Measurements from ENCODE around the gene VENTX. TPM values are rescaled to one million over a fixed set of nuclear protein-coding genes. Genes with fewer than 3 reads are reported as not detected.
A peak's percentile ranks its signal among the peaks of the same experiment; 100 is the strongest.

Gene VENTX
- polyA plus RNA-seq, 1 donor (not counting 4 experiments of a cell fraction or from before 2014, with no cell fraction given) = not detected

DNA sequence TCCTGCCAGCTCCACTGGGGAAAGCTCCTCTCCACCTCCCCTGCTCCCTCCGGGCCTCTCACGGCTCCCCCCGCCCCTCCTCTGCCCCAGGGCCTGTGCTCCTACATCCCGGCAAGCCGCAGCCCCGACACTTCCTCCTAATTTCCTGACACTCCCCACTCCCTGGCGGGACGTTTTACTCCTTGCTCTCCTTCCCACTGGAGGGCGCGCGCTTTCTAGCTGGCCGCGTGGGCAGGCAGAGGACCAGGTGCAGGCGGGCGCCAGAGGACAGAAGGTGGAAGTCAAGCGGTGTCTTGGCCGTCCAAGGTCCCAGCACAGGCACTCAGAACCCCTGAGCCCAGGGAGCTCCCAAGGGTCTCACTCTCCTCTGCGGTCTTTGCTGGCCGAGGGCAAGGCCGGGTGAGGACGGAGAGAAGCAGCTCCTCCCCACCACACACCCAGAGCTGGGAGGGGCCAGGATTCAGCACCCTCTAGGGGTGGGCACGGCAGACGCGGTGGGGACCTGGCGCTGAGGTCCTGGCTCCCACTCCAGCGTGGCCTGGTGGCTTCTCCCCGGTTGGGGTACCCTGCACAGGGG, 19.9 kb downstream of the VENTX start:
- Histone ChIP-seq H3K79me2 (ENCODE audit: control insufficient read depth, insufficient read depth, low read length) (no peaks in the 10 kb centered on the region), H3K9me3 (ENCODE audit: control insufficient read depth, low read depth, low read length) (no peaks in the 10 kb centered on the region), H3K27me3 (ENCODE audit: control insufficient read depth, extremely low read depth, insufficient read depth, low read length) (no peaks in the 10 kb centered on the region), H3K4me2 (ENCODE audit: control insufficient read depth, extremely low read depth, insufficient read depth, low read depth, low read length) (peak overlapping the region; percentile 33), H3K27ac (ENCODE audit: control insufficient read depth, insufficient read depth, low read length) (peak overlapping the region; percentile 71), H3K9ac (ENCODE audit: control insufficient read depth, extremely low read depth, insufficient read depth, low read length) (peak overlapping the region; percentile 59), H3K4me3 (ENCODE audit: control insufficient read depth in 2 of 3, extremely low read depth in 1 of 3, insufficient read depth in 2 of 3, low read depth in 1 of 3, low read length in 3 of 3) (no peak overlapping the region), H3K9me1 (ENCODE audit: control insufficient read depth, extremely low read depth, insufficient read depth, low read length) (no peaks in the 10 kb centered on the region), H2AFZ (ENCODE audit: control insufficient read depth, low read length) (peak overlapping the region; percentile 41), H4K20me1 (ENCODE audit: control insufficient read depth, extremely low read depth, insufficient read depth, low read length) (no peaks in the 10 kb centered on the region), H3K36me3 (ENCODE audit: control insufficient read depth in 2 of 2, extremely low read depth in 1 of 2, insufficient read depth in 2 of 2, low read length in 2 of 2) (peaks cover 0 to 4% of the 10 kb centered on the region in 2 experiments), H3K4me1 (ENCODE audit: control insufficient read depth, extremely low read depth, insufficient read depth, low read length) (peaks cover 38% of the 10 kb centered on the region)
- TF ChIP-seq EZH2 (IDR thresholded peaks at IDR 0.05; ENCODE audit: low read length) = no peak
- TF ChIP-seq, protein P1, sequence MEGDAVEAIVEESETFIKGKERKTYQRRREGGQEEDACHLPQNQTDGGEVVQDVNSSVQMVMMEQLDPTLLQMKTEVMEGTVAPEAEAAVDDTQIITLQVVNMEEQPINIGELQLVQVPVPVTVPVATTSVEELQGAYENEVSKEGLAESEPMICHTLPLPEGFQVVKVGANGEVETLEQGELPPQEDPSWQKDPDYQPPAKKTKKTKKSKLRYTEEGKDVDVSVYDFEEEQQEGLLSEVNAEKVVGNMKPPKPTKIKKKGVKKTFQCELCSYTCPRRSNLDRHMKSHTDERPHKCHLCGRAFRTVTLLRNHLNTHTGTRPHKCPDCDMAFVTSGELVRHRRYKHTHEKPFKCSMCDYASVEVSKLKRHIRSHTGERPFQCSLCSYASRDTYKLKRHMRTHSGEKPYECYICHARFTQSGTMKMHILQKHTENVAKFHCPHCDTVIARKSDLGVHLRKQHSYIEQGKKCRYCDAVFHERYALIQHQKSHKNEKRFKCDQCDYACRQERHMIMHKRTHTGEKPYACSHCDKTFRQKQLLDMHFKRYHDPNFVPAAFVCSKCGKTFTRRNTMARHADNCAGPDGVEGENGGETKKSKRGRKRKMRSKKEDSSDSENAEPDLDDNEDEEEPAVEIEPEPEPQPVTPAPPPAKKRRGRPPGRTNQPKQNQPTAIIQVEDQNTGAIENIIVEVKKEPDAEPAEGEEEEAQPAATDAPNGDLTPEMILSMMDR (optimal IDR thresholded peaks at IDR 0.05 in 1 of 3, IDR thresholded peaks at IDR 0.05 in 1 of 3, conservative IDR thresholded peaks at IDR 0.05 in 1 of 3; ENCODE audit: extremely low read depth in 1 of 3, insufficient read depth in 2 of 3, low read length in 3 of 3) = peak; percentile 23 to 84 (median 54)
- DNase-seq (ENCODE audit: low read depth, low spot score) = no peak
- peak; percentile 34 for FAIRE-seq
- dilution Hi-C loops (cut with MboI; ENCODE audit: extremely low pct_ligation_motif_present, low sequenced_read_pairs) = no loop called here

GRCh38 chr10:133258066-133258817, 20.6 kb downstream of the VENTX start:
- H3K36me3 ChIP-seq (ENCODE audit: control insufficient read depth in 2 of 2, extremely low read depth in 1 of 2, insufficient read depth in 2 of 2, low read length in 2 of 2) = peaks cover 0 to 9% of the 10 kb centered on the region in 2 experiments
- H3K9me1 ChIP-seq (ENCODE audit: control insufficient read depth, extremely low read depth, insufficient read depth, low read length) = no peaks in the 10 kb centered on the region
- H3K9me3 ChIP-seq (ENCODE audit: control insufficient read depth, low read depth, low read length) = no peaks in the 10 kb centered on the region
- no peaks in the 10 kb centered on the region for H3K27me3 ChIP-seq (ENCODE audit: control insufficient read depth, extremely low read depth, insufficient read depth, low read length)
- no peak for DNase-seq (ENCODE audit: low read depth, low spot score)
- no peaks in the 10 kb centered on the region for H3K79me2 ChIP-seq (ENCODE audit: control insufficient read depth, insufficient read depth, low read length)
- dilution Hi-C loops (cut with MboI; ENCODE audit: extremely low pct_ligation_motif_present, low sequenced_read_pairs) = no loop called here
- H3K9ac ChIP-seq (ENCODE audit: control insufficient read depth, extremely low read depth, insufficient read depth, low read length) = peak overlapping the region; percentile 59
- TF ChIP-seq, protein P1 (optimal IDR thresholded peaks at IDR 0.05 in 1 of 3, IDR thresholded peaks at IDR 0.05 in 1 of 3, conservative IDR thresholded peaks at IDR 0.05 in 1 of 3; ENCODE audit: extremely low read depth in 1 of 3, insufficient read depth in 2 of 3, low read length in 3 of 3) = no peak
- no peak for TF ChIP-seq EZH2 (IDR thresholded peaks at IDR 0.05; ENCODE audit: low read length)
- peaks cover 44% of the 10 kb centered on the region for H3K4me1 ChIP-seq (ENCODE audit: control insufficient read depth, extremely low read depth, insufficient read depth, low read length)
- no peak overlapping the region for H3K4me3 ChIP-seq (ENCODE audit: control insufficient read depth in 2 of 3, extremely low read depth in 1 of 3, insufficient read depth in 2 of 3, low read depth in 1 of 3, low read length in 3 of 3)
- no peak for FAIRE-seq
- H4K20me1 ChIP-seq (ENCODE audit: control insufficient read depth, extremely low read depth, insufficient read depth, low read length) = peaks cover under 1% of the 10 kb centered on the region
- H2AFZ ChIP-seq (ENCODE audit: control insufficient read depth, low read length) = no peak overlapping the region
- peak overlapping the region; percentile 33 for H3K4me2 ChIP-seq (ENCODE audit: control insufficient read depth, extremely low read depth, insufficient read depth, low read depth, low read length)
- peak overlapping the region; percentile 71 for H3K27ac ChIP-seq (ENCODE audit: control insufficient read depth, insufficient read depth, low read length)
